Hematopoietic multipotent progenitor cell (in vitro differentiated cells): ENCODE results near the gene COMTD1. TPM values are rescaled to one million over a fixed set of nuclear protein-coding genes. Genes with fewer than 3 reads are reported as not detected.

Experiments
- DNase-seq, 3 donors: peaks; one replicate each; pipeline ENCODE4 v3.0.0-alpha.2; 2011 to 2015; ENCODE audit warnings: low read depth in 2 of 3, low spot score in 2 of 3
- total RNA-seq: library from RNA; depleted of rRNA; stranded (reverse); fragments of >200 nt; gene quantifications from one replicate; pipeline ENCODE4 v1.2.3, GENCODE V29; 2012

The COMTD1 gene
- total RNA-seq, 1 donor: 7.3 TPM

GRCh38 chr10:75246506-75246905 is 10.7 kb upstream of the COMTD1 start:
- no peak for DNase-seq

DNA sequence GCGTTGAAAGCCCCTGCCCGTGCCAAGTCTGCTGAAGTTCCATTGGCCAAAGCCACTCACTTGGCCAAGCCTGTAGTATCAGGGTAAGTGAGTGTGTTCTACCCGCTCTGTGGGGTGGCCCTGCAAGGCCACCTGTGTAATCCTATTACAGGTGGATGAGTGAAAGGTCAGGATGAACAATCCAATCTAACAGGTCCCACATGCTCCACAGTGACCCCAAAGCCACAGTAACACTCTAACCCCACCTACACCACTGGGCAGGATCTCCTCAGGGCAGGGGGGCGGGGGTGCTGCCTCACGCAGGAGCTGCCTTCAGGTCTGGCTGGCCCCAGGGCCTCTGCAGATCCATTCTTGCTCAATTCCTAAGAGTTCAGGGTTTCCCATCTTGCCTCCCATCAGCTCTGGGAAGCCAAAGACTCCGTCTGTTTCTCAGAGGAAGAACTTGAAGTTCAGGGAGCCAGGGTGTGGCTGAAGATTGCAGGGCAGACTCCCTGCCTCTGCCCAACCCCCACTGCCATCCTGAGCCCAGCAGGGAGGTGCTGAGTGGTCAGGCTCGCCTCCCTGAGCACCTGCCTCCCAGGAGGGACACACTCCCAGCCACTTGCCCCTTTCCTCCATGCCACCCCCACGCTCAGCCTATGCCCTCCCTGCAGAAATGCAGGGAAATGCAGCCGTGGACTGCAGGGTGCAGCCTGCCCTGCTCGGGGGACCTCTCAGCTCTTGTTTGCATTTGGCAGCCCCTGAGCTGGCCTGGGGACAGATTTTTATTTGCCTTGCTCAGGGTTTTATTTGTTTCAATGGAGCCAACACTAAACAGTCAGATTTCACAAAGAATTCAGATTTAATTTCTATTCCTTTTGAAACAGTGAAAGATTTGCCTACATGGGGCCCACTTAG is 9.8 kb upstream of the COMTD1 start:
- DNase-seq: no peak

- DNase-seq: no peak
Measured at GRCh38 chr10:75244487-75245353, 9.0 kb upstream of the COMTD1 start.

DNA sequence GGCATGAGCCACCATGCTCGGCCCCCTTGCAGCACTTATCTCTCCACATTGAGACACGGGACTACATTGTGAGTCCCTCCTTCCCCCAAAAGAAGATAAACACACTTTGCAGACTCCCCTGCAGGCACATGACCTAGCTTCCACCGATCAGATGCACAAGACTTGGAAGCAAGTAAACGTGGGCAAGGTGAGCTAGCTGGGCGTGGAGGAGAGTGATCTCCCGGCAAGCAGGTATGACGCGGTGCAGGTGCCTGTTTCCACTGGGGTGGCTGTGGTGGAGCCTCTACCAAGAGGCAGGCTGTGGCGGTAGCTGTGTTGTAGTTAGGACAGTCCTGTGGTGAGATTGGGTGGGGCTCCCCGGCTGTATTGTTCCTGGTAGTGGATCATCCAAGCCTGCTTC is 7.7 kb upstream of the COMTD1 start:
- no peak for DNase-seq

DNA sequence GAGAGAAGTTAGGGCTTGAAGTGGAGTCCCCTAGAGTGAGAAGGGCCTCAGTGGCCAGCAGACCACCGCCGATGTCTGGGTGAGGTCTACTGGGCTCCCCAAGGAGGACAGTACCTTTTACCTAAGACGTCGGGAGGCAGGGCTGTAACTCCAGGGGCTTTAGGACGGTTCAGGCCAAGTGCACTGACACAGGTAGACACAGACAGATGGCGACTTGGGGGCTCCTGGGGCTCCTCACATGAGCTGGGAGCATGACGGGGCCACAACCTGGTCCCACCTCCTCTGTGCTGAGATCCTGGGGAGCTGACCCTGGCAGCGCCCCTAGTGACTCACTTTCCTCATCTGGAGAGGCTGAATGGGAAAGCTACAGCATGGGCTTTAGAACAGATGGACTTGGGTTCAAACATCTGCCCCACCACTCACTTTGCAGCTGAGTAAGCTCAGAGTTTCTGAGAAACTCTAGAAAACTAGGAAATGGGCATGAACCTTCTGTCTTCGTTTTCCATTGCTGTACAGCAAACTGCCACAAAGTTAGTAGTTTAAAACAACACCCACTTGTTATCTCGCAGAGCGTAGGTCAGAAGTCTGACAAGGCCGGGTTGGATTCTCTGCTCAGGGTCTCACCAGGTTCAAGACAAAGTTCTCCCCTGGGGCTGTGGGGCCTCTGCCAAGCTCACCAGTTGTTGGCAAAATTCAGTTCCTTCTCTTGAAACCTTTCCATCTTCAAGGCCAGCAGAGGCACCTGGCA is 4.7 kb upstream of the COMTD1 start:
- no peak for DNase-seq

GRCh38 chr10:75239096-75239790 is 3.5 kb upstream of the COMTD1 start:
- DNase-seq: no peak

DNA sequence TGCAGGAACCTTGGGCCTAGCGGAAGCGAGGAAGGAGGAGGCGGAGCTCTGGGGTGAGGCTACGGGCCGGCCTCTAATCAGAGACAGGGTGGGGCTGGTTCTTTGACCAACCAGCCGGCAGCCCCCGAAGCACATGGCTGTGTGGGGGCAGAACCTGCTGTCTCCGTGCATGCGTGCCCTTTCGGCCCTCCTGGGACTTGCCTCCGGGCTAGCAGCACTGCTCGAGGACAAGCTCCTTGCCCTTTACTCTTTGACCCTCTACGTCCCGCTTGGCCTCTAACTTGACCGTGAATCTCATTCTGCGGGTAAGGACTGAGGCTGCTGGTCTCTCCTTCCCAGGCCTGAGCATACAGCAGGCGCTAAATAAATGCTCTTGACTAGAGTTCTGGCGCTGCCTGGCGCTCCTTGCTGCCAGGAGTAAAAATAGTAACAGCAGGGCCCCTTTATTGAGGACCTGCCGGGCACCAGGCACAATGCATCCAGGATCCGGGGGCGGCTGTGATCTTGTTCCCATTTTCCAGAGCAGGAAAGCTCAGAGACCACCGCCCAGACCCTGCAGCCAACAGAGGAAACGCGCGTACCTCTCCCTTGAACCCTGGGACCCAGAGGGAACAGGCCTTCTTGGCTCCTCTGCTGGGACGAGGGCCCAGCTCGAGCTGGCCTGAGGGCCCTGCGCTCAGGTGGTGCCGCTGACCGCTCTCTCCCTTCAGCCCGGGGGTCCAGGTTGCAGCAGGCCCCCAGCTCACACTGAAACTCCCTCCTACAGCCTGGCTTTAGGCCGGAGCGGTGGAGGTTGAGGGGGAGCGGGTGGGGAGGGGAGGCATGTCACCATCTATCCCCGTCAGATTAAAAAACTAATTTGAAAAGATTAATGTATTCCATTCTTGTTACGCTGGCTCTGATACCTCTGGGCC is 2.7 kb upstream of the COMTD1 start:
- no peak for DNase-seq

GRCh38 chr10:75236178-75236825 is 545 bp upstream of the COMTD1 start:
- no peak for DNase-seq

- peak in 2 of 3 donors; percentile 12 to 23 for DNase-seq
Measured at GRCh38 chr10:75234683-75235374, 928 bp downstream of the COMTD1 start.

GRCh38 chr10:75234017-75234682 is 1.6 kb downstream of the COMTD1 start:
- DNase-seq: peak; percentile 91 to 94 (median 93)

GRCh38 chr10:75233444-75234016 is 2.2 kb downstream of the COMTD1 start:
- DNase-seq: no peak

DNA sequence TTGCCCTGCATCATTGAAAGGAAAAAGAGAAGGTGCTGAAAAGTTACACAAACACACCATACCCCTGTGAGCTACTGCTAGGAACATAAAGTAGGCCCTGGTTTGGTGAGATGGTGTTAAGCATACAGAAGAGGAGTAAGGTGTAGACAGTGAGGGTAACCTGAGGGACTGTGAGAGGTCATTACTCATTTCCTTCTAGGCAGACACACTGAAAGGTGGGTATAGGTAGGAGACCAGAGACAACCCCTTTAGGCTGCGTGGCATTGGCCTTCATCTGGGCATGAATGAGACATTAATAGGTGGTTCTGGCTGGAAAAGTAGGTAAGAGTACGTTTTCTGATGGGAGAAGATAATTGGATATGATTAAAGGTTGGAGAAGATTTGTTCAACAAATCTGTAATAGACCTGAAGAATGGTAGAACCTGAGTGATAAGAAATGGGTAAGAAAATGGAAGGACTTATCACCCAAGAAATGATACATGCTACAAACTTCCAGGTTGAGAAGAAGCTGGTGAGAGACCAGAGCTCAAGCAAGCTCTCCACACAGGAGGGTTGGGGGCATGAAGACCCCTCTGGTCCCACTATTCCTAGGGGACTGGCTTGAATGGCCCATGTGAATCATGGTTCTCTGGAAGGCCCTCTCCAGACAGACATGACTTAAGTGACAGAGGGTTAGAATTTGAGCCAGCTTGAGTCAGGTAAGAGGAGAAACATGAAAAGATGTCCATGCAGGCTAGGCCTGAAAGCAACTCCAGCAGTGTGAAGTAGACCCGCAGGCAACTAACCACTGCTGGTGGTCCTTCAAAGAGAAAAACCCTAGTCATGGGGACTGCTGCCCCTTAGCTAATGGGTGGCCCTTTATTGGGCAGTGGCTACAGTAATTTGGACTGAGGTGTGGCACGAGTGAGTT is 3.8 kb downstream of the COMTD1 start:
- DNase-seq: no peak

- DNase-seq: peak; percentile 83 to 94 (median 88)
Measured at GRCh38 chr10:75230600-75231038, 5.1 kb downstream of the COMTD1 start.

GRCh38 chr10:75229971-75230370 is 5.8 kb downstream of the COMTD1 start:
- no peak for DNase-seq

- no peak for DNase-seq
Measured at GRCh38 chr10:75228834-75229233, 6.9 kb downstream of the COMTD1 start.

DNA sequence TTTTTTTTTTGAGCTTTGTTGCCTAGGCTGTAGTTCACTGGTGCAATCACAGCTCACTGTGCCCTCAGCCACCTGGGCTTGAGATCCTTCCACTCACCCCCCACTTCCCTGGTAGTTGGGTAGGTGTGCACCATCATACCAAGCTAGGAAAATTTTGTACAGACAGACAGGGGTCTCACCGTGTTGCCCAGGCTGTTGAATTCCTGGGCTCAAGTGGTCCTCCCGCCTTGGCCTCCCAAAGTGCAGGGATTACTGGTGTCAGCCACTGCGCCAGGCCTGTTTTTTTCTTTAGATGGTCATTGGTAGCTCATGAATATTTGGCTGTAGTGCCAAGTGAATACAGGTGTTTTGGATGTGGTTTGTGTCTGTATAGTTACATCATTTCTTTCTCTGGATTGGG is 7.5 kb downstream of the COMTD1 start:
- DNase-seq: no peak
